IMR-90 (cell line): Measurements from ENCODE around the gene SPDEF. TPM values are rescaled to one million over a fixed set of nuclear protein-coding genes. Genes with fewer than 3 reads are reported as not detected.

Experiments used
- ATAC-seq: fragments of 200-7000 bp; cut with Tn5 transposase; 2 replicates; pipeline ENCODE4 v1.9.1; 2020; ENCODE audit warnings: low read depth, mild to moderate bottlenecking, moderate library complexity
- BruUV-seq: library from RNA; stranded (reverse); fragments of 400-500 nt; replicated peaks from 2 replicates; lab custom pipeline; 2021; lab: Mats Ljungman, UMichigan
- CTCF ChIA-PET: fragments of 300-600 bp; formaldehyde crosslinking; extraction: SDS; loops from one replicate; lab custom pipeline; 2021; ENCODE audit warnings: antibody characterized with exemption; lab: Yijun Ruan, JAX
- POLR2A ChIA-PET: fragments of 300-600 bp; sonication (Branson Sonifier 250); formaldehyde crosslinking; loops from one replicate; lab custom pipeline; 2022; ENCODE audit warnings: antibody characterized with exemption; ENCODE audit not compliant: unreplicated experiment; lab: Charles Lee
- DNase-seq: peaks from one replicate; pipeline ENCODE4 v3.0.0; 2013
- H2AFZ ChIP-seq: replicated peaks from 2 replicates; pipeline ENCODE3; 2013; ENCODE audit warnings: low read length, mild to moderate bottlenecking; ENCODE audit not compliant: poor library complexity
- H2AK5ac ChIP-seq: 2 replicates; pipeline ENCODE4 v1.6.1; 2013; ENCODE audit warnings: low read depth, low read length, inconsistent platforms
- H2AK9ac ChIP-seq: replicated peaks from 2 replicates; pipeline ENCODE3; 2013; ENCODE audit warnings: mild to moderate bottlenecking, low read depth, low read length, moderate library complexity; ENCODE audit not compliant: poor library complexity
- H2BK120ac ChIP-seq: 2 replicates; pipeline ENCODE4 v1.6.1; 2013; ENCODE audit warnings: low read depth, low read length, inconsistent platforms
- H2BK15ac ChIP-seq: 3 replicates; pipeline ENCODE4 v1.6.1; 2013; ENCODE audit warnings: low read depth, low read length, inconsistent platforms
- H2BK20ac ChIP-seq: 2 replicates; pipeline ENCODE4 v1.6.1; 2013; ENCODE audit warnings: low read depth, mild to moderate bottlenecking, inconsistent platforms, low read length, moderate library complexity
- H2BK5ac ChIP-seq: 2 replicates; pipeline ENCODE4 v1.6.1; 2013; ENCODE audit warnings: mild to moderate bottlenecking, low read depth, low read length, inconsistent platforms; ENCODE audit not compliant: poor library complexity, severe bottlenecking
- H3K14ac ChIP-seq: replicated peaks from 2 replicates; pipeline ENCODE4 v1.6.1; 2013; ENCODE audit warnings: low read depth, low read length, inconsistent platforms
- H3K18ac ChIP-seq: 2 replicates; pipeline ENCODE4 v1.6.1; 2013; ENCODE audit warnings: low read depth, low read length, control low read depth
- H3K23ac ChIP-seq: 2 replicates; pipeline ENCODE4 v1.6.1; 2013; ENCODE audit warnings: low read depth, low read length, inconsistent platforms
- H3K27ac ChIP-seq: 2 replicates; pipeline ENCODE4 v1.5.1; 2013; ENCODE audit warnings: mild to moderate bottlenecking, control low read depth, low read length; ENCODE audit not compliant: insufficient read depth
- H3K27me3 ChIP-seq: 2 replicates; pipeline ENCODE4 v1.6.1; 2013; ENCODE audit warnings: low read length; ENCODE audit not compliant: control insufficient read depth, insufficient read depth
- H3K36me3 ChIP-seq: 2 replicates; pipeline ENCODE4 v1.6.1; 2013; ENCODE audit warnings: low read length, mixed read lengths; ENCODE audit not compliant: control insufficient read depth, insufficient read depth
- H3K4ac ChIP-seq: 2 replicates; pipeline ENCODE4 v1.6.1; 2013; ENCODE audit warnings: low read depth, low read length, inconsistent platforms
- H3K4me1 ChIP-seq: 2 replicates; pipeline ENCODE4 v1.6.1; 2013; ENCODE audit warnings: low read length, mixed read lengths; ENCODE audit not compliant: control insufficient read depth, insufficient read depth
- H3K4me2 ChIP-seq: 2 replicates; pipeline ENCODE4 v1.6.1; 2013; ENCODE audit warnings: low read depth, mild to moderate bottlenecking, control low read depth, low read length, moderate library complexity
- H3K4me3 ChIP-seq: 2 replicates; pipeline ENCODE4 v1.5.1; 2013; ENCODE audit warnings: low read depth, mild to moderate bottlenecking, control low read depth, low read length, moderate library complexity; ENCODE audit not compliant: insufficient read depth
- H3K56ac ChIP-seq: 2 replicates; pipeline ENCODE4 v1.6.1; 2013; ENCODE audit warnings: low read length, inconsistent platforms; ENCODE audit not compliant: insufficient read depth; ENCODE audit errors: extremely low read depth
- H3K79me1 ChIP-seq, 2 experiments: 2 replicates each; pipeline ENCODE4 v1.6.1; 2013; ENCODE audit warnings: low read length in 2 of 2, inconsistent platforms in 1 of 2, low read depth in 1 of 2
- H3K9ac ChIP-seq: 2 replicates; pipeline ENCODE4 v1.6.1; 2013; ENCODE audit warnings: low read depth, low read length, control low read depth
- H3K9me1 ChIP-seq: 2 replicates; pipeline ENCODE4 v1.6.1; 2013; ENCODE audit warnings: low read length, inconsistent platforms; ENCODE audit not compliant: insufficient read depth
- H3K9me3 ChIP-seq: 2 replicates; pipeline ENCODE4 v1.6.1; 2013; ENCODE audit warnings: low read length; ENCODE audit not compliant: control insufficient read depth, insufficient read depth
- H4K20me1 ChIP-seq: 2 replicates; pipeline ENCODE4 v1.6.1; 2013; ENCODE audit warnings: low read length, inconsistent platforms; ENCODE audit not compliant: insufficient read depth
- H4K5ac ChIP-seq: 2 replicates; pipeline ENCODE4 v1.6.1; 2013; ENCODE audit warnings: mild to moderate bottlenecking, low read depth, low read length, control low read depth
- H4K8ac ChIP-seq, 2 experiments: 2 replicates each; pipeline ENCODE4 v1.6.1; 2013; ENCODE audit warnings: low read depth in 2 of 2, low read length in 2 of 2, control low read depth in 1 of 2, inconsistent platforms in 1 of 2
- H4K91ac ChIP-seq: 2 replicates; pipeline ENCODE4 v1.6.1; 2013; ENCODE audit warnings: low read depth, low read length, inconsistent platforms; ENCODE audit not compliant: insufficient read depth
- BHLHE40 ChIP-seq: fragments of 150-350 bp; IDR thresholded peaks from 2 replicates; pipeline ENCODE4 v1.6.1; 2016; ENCODE audit warnings: mild to moderate bottlenecking, low read depth, low read length
- MAFK ChIP-seq: IDR thresholded peaks from 2 replicates; pipeline ENCODE4 v1.6.1; 2012; ENCODE audit warnings: low read depth, low read length, improper control_type of control experiment
- MAZ ChIP-seq: IDR thresholded peaks from 2 replicates; pipeline ENCODE4 v1.6.1; 2012; ENCODE audit warnings: low read depth, mild to moderate bottlenecking, low read length, improper control_type of control experiment, moderate library complexity, borderline replicate concordance
- MXI1 ChIP-seq: IDR thresholded peaks from 2 replicates; pipeline ENCODE4 v1.6.1; 2012; ENCODE audit warnings: low read depth, mild to moderate bottlenecking, low read length, moderate library complexity, borderline replicate concordance
- NFE2L2 ChIP-seq: fragments of 150-350 bp; IDR thresholded peaks from 2 replicates; pipeline ENCODE4 v1.6.1; 2016; ENCODE audit warnings: low read depth, mild to moderate bottlenecking, low read length
- POLR2A ChIP-seq: IDR thresholded peaks from 2 replicates; pipeline ENCODE4 v1.6.1; 2012; ENCODE audit warnings: mild to moderate bottlenecking, low read depth, low read length
- RAD21 ChIP-seq: IDR thresholded peaks from 2 replicates; pipeline ENCODE4 v1.6.1; 2012; ENCODE audit warnings: low read length, improper control_type of control experiment
- RCOR1 ChIP-seq: IDR thresholded peaks from 2 replicates; pipeline ENCODE4 v1.6.1; 2012; ENCODE audit warnings: mild to moderate bottlenecking, low read length, improper control_type of control experiment; ENCODE audit not compliant: insufficient replicate concordance
- SMC3 ChIP-seq: fragments of 150-350 bp; IDR thresholded peaks from 2 replicates; pipeline ENCODE4 v1.6.1; 2016; ENCODE audit warnings: low read depth, mild to moderate bottlenecking, antibody characterized with exemption, low read length, moderate library complexity
- WGBS, 2 experiments: methylation state at CpG; one replicate each; pipeline versions ENCODE4 v1.1.5 to v1.1.7; 2013; ENCODE audit warnings: missing lambda C conversion rate in 2 of 2; ENCODE audit not compliant: insufficient read length in 1 of 2; ENCODE audit errors: extremely low coverage in 2 of 2; 5-methylcytosine and 5-hydroxymethylcytosine counted together
- dilution Hi-C: fragments of 300-500 bp; cut with HindIII; formaldehyde crosslinking; loops from one replicate; pipeline ENCODE4 v1.14.3; 2018; ENCODE audit warnings: low sequenced_read_pairs; ENCODE audit not compliant: unreplicated experiment
- in situ Hi-C: fragments of 300-500 bp; cut with MboI; formaldehyde crosslinking; loops from 3 replicates; pipeline ENCODE4 v1.14.3; 2019; ENCODE audit warnings: low sequenced_read_pairs, inconsistent platforms, mixed read lengths
- intact Hi-C: fragments of 100-400 bp; cut with micrococcal nuclease; formaldehyde crosslinking; loops from 2 replicates; pipeline ENCODE4 v1.10.0; 2022
- polyA plus RNA-seq, 3 experiments: library from polyadenylated mRNA; depleted of rRNA; stranded (reverse); fragments of >200 nt; gene quantifications; 2 replicates each; pipeline ENCODE4 v1.2.3, GENCODE V29; 2012; ENCODE audit warnings: low replicate concordance in 1 of 3
- total RNA-seq: library from RNA; depleted of rRNA; stranded (reverse); fragments of >200 nt; gene quantifications from 2 replicates; pipeline ENCODE4 v1.2.3, GENCODE V29; 2012

SPDEF gene
- total and polyA plus RNA-seq, 2 of the 4 experiments (the other 2 are of a cell fraction) = 0.05 TPM; not detected in 1

- Histone ChIP-seq H2BK20ac (no peak overlapping the region), H3K36me3 (no peaks in the 10 kb centered on the region), H3K27ac (no peak overlapping the region), H2AK9ac (peak overlapping the region; percentile 33), H2AFZ (no peak overlapping the region), H2AK5ac (no peak overlapping the region), H3K4me3 (no peak overlapping the region), H3K14ac (no peak overlapping the region), H4K8ac (no peak overlapping the region), H2BK5ac (no peak overlapping the region), H4K20me1 (no peaks in the 10 kb centered on the region), H3K79me1 (no peaks in the 10 kb centered on the region), H3K4me1 (peaks cover 6% of the 10 kb centered on the region), H3K4me2 (no peak overlapping the region), H3K56ac (no peak overlapping the region), H3K27me3 (peaks cover 2% of the 10 kb centered on the region; the same call in 1 of the 2 replicates), H3K9me1 (peaks cover 5% of the 10 kb centered on the region; the same call in 1 of the 2 replicates), H4K5ac (no peak overlapping the region), H4K91ac (no peak overlapping the region), H3K23ac (no peak overlapping the region), H2BK120ac (no peak overlapping the region), H3K18ac (no peak overlapping the region), H3K9me3 (no peaks in the 10 kb centered on the region), H2BK15ac (no peak overlapping the region), H3K9ac (no peak overlapping the region), H3K4ac (no peak overlapping the region)
- ATAC-seq = no peak
- no peak for DNase-seq
- ChIA-PET POLR2A (no interaction called here), CTCF (no interaction called here)
- TF ChIP-seq RCOR1 (no peak), BHLHE40 (no peak), NFE2L2 (no peak), MAFK (no peak), RAD21 (no peak), POLR2A (no peak), MAZ (no peak), SMC3 (no peak), MXI1 (no peak)
- intact Hi-C loops (no loop called here), dilution Hi-C loops (no loop called here), in situ Hi-C loops (no loop called here)
- no TSS peak for BruUV-seq
- WGBS, 2 experiments = 70% methylated on average over 2 of the region's 7 CpGs; no CpG with 5 or more reads in 1 of the 2 experiments
These were observed 7.4 kb upstream of the SPDEF start for GRCh38 chr6:34563513-34563870.
